ENCODE data around the gene RRP9. TPM values are rescaled to one million over a fixed set of nuclear protein-coding genes. Genes with fewer than 3 reads are reported as not detected.

The RRP9 gene
- total and polyA plus RNA-seq, 2 donors (not counting 1 experiment from before 2014, with no cell fraction given): 16.7 to 21.9 TPM

DNA sequence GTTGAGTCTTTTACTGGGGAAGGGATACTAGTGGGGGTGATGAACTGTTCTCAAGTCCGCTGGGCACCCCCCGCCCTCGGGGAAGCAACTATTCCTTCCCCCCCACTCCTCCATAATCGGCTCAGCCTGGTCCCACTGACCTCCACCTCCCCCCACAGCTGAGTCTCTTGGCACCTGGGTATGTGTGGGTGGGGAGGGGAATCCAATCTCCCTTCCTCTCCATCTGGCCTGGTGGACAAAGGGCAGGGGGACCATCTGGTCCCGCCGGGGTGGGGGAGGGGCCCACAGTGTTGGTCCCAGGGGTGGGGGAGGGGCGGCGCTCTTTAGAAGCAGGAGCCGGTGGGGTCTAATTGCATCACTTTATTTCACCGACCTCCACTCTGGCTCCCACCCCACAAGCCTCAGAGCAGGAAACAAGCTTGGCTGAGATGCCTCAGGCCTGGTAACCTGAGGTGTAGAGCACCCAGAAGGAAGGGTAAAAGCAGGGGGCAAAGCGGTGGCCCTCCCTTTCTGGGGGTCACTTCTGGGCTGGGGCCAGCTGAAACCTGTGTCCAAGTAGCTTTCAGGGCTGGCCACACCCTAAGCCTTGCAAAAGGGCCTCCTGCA is 26.6 kb upstream of the RRP9 start:
- peak overlapping the region; percentile 88 for H3K4me3 Mint-ChIP-seq
- Histone ChIP-seq H3K4me2 (replicated peaks; ENCODE audit: low read depth, low read length, poor library complexity, severe bottlenecking) (peak overlapping the region; percentile 99), H3K27ac (ENCODE audit: low read length in 2 of 2) (peak overlapping the region in 1 of 2 donors; percentile 56), H3K9me3 (ENCODE audit: control extremely low read depth in 1 of 3, control insufficient read depth in 2 of 3, insufficient read depth in 1 of 3, low read length in 2 of 3) (no peaks in the 10 kb centered on the region), H3K4me3 (ENCODE audit: control extremely low read depth in 1 of 5, extremely low read depth in 1 of 5, insufficient read depth in 1 of 5, low read depth in 2 of 5, low read length in 4 of 5) (peak overlapping the region in 4 of 5 experiments; percentile 22 to 73 (median 54)), H3K27me3 (replicated peaks in 1 of 4; ENCODE audit: control extremely low read depth in 1 of 4, control insufficient read depth in 3 of 4, insufficient read depth in 4 of 4, low read length in 3 of 4) (no peaks in the 10 kb centered on the region), H2AFZ (ENCODE audit: insufficient read depth, low read depth, low read length, poor library complexity, severe bottlenecking) (peak overlapping the region; percentile 88), H3K9ac (ENCODE audit: low read length) (peak overlapping the region; percentile 75), H3K79me2 (ENCODE audit: control insufficient read depth, insufficient read depth, low read length) (peaks cover 5% of the 10 kb centered on the region), H3K36me3 (replicated peaks in 1 of 2; ENCODE audit: control extremely low read depth in 1 of 2, control insufficient read depth in 1 of 2, extremely low read depth in 1 of 2, insufficient read depth in 2 of 2, low read length in 1 of 2) (peaks cover 0 to 3% of the 10 kb centered on the region in 2 experiments), H3K4me1 (ENCODE audit: control insufficient read depth in 2 of 2, insufficient read depth in 2 of 2, low read length in 2 of 2) (peaks cover 6 to 23% of the 10 kb centered on the region in 2 donors), H4K20me1 (ENCODE audit: control insufficient read depth, insufficient read depth, low read length, poor library complexity, severe bottlenecking) (no peaks in the 10 kb centered on the region)
- H3K4me1 Mint-ChIP-seq: peaks cover 23% of the 10 kb centered on the region
- intact Hi-C loops (cut with micrococcal nuclease): no loop called here
- TF ChIP-seq, protein P1, sequence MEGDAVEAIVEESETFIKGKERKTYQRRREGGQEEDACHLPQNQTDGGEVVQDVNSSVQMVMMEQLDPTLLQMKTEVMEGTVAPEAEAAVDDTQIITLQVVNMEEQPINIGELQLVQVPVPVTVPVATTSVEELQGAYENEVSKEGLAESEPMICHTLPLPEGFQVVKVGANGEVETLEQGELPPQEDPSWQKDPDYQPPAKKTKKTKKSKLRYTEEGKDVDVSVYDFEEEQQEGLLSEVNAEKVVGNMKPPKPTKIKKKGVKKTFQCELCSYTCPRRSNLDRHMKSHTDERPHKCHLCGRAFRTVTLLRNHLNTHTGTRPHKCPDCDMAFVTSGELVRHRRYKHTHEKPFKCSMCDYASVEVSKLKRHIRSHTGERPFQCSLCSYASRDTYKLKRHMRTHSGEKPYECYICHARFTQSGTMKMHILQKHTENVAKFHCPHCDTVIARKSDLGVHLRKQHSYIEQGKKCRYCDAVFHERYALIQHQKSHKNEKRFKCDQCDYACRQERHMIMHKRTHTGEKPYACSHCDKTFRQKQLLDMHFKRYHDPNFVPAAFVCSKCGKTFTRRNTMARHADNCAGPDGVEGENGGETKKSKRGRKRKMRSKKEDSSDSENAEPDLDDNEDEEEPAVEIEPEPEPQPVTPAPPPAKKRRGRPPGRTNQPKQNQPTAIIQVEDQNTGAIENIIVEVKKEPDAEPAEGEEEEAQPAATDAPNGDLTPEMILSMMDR (IDR thresholded peaks at IDR 0.05): no peak
- no peak for TF ChIP-seq EZH2 (IDR thresholded peaks at IDR 0.05; ENCODE audit: borderline replicate concordance, insufficient read depth, low read depth, low read length, poor library complexity, severe bottlenecking)
- DNase-seq (no peak), ATAC-seq (ENCODE audit: low read depth) (no peak)
- WGBS (ENCODE audit: insufficient coverage): 46% methylated on average over 2 of the region's 11 CpGs
- peak overlapping the region; percentile 61 for H3K27ac Mint-ChIP-seq
- H3K27me3 Mint-ChIP-seq: no peaks in the 10 kb centered on the region
- CTCF ChIA-PET: interaction anchor here (0.5 to 2.6 kb wide), 3 partner anchors 11 to 26 kb away, joined by 3 to 14 read pairs (median 3); partner anchors contain the start of genes PARP3 and RRP9
- POLR2A ChIA-PET: interaction anchor here (1.4 to 1.5 kb wide), 2 partner anchors 9 to 15 kb away, joined by 3 to 4 read pairs; no protein-coding TSS in a partner anchor
- no peaks in the 10 kb centered on the region for H3K9me3 Mint-ChIP-seq (ENCODE audit: insufficient read depth)

Measured in B cell (primary cell).